Measurements from ENCODE around the gene PIGU. TPM values are rescaled to one million over a fixed set of nuclear protein-coding genes. Genes with fewer than 3 reads are reported as not detected.
"Not testable (repeated sequence)": the region's sequence is repeated elsewhere in the genome, so short reads cannot be mapped to it uniquely, and the experiment has no call there.

The PIGU gene
- total RNA-seq, 2 experiments from 2014 or later = 19.1 to 21.2 TPM

- POLR2A ChIA-PET = no interaction called here
- Mint-ChIP-seq H3K9me3 (ENCODE audit: insufficient read depth) (no peaks in the 10 kb centered on the region), H3K27ac (no peak overlapping the region), H3K4me3 (no peak overlapping the region), H3K27me3 (ENCODE audit: low read depth) (no peaks in the 10 kb centered on the region), H3K4me1 (ENCODE audit: low read depth) (no peaks in the 10 kb centered on the region), H3K36me3 (ENCODE audit: low read depth) (peaks cover 14% of the 10 kb centered on the region)
- CTCF ChIA-PET = no interaction called here
- DNase-seq = no peak
- ATAC-seq = no peak
Observed at GRCh38 chr20:34629904-34630303, 47.0 kb downstream of the PIGU start.

- no peak overlapping the region for H3K27ac Mint-ChIP-seq
- ATAC-seq (no peak), DNase-seq (no peak)
- POLR2A ChIA-PET = no interaction called here
- H3K4me1 Mint-ChIP-seq (ENCODE audit: low read depth) = no peaks in the 10 kb centered on the region
- H3K4me3 Mint-ChIP-seq = no peak overlapping the region
- H3K27me3 Mint-ChIP-seq (ENCODE audit: low read depth) = no peaks in the 10 kb centered on the region
- H3K36me3 Mint-ChIP-seq (ENCODE audit: low read depth) = peaks cover 16% of the 10 kb centered on the region
- H3K9me3 Mint-ChIP-seq (ENCODE audit: insufficient read depth) = no peaks in the 10 kb centered on the region
- CTCF ChIA-PET = no interaction called here
Observed at GRCh38 chr20:34629342-34629741, 47.5 kb downstream of the PIGU start.

- H3K4me3 Mint-ChIP-seq = no peak overlapping the region
- DNase-seq (no peak), ATAC-seq (no peak)
- POLR2A ChIA-PET = no interaction called here
- H3K4me1 Mint-ChIP-seq (ENCODE audit: low read depth) = peaks cover 1% of the 10 kb centered on the region
- H3K27ac Mint-ChIP-seq = no peak overlapping the region
- H3K27me3 Mint-ChIP-seq (ENCODE audit: low read depth) = no peaks in the 10 kb centered on the region
- no peaks in the 10 kb centered on the region for H3K9me3 Mint-ChIP-seq (ENCODE audit: insufficient read depth)
- CTCF ChIA-PET = interaction anchor here (0.7 kb wide), 1 partner anchor 26 kb away, joined by 3 read pairs; no protein-coding TSS in a partner anchor
- H3K36me3 Mint-ChIP-seq (ENCODE audit: low read depth) = peaks cover 16% of the 10 kb centered on the region
Observed at GRCh38 chr20:34628026-34628425, 48.9 kb downstream of the PIGU start.

GRCh38 chr20:34627458-34627857, 49.4 kb downstream of the PIGU start:
- Mint-ChIP-seq H3K36me3 (ENCODE audit: low read depth) (peaks cover 17% of the 10 kb centered on the region), H3K27ac (no peak overlapping the region), H3K4me3 (no peak overlapping the region), H3K4me1 (ENCODE audit: low read depth) (peaks cover 3% of the 10 kb centered on the region), H3K9me3 (ENCODE audit: insufficient read depth) (no peaks in the 10 kb centered on the region), H3K27me3 (ENCODE audit: low read depth) (no peaks in the 10 kb centered on the region)
- ATAC-seq (no peak), DNase-seq (no peak)
- CTCF ChIA-PET = no interaction called here
- POLR2A ChIA-PET = no interaction called here

GRCh38 chr20:34626992-34627391, 49.9 kb downstream of the PIGU start:
- Mint-ChIP-seq H3K4me1 (ENCODE audit: low read depth) (peaks cover 3% of the 10 kb centered on the region), H3K27me3 (ENCODE audit: low read depth) (no peaks in the 10 kb centered on the region), H3K27ac (no peak overlapping the region), H3K4me3 (no peak overlapping the region), H3K9me3 (ENCODE audit: insufficient read depth) (no peaks in the 10 kb centered on the region), H3K36me3 (ENCODE audit: low read depth) (peaks cover 17% of the 10 kb centered on the region)
- ChIA-PET CTCF (no interaction called here), POLR2A (no interaction called here)
- DNase-seq = no peak
- ATAC-seq = no peak

GRCh38 chr20:34624629-34625028, 52.3 kb downstream of the PIGU start:
- no peaks in the 10 kb centered on the region for H3K9me3 Mint-ChIP-seq (ENCODE audit: insufficient read depth)
- POLR2A ChIA-PET = no interaction called here
- no peaks in the 10 kb centered on the region for H3K27me3 Mint-ChIP-seq (ENCODE audit: low read depth)
- ATAC-seq = no peak
- CTCF ChIA-PET = no interaction called here
- H3K4me1 Mint-ChIP-seq (ENCODE audit: low read depth) = peaks cover 3% of the 10 kb centered on the region
- H3K4me3 Mint-ChIP-seq = no peak overlapping the region
- peaks cover 28% of the 10 kb centered on the region for H3K36me3 Mint-ChIP-seq (ENCODE audit: low read depth)
- no peak overlapping the region for H3K27ac Mint-ChIP-seq
- DNase-seq = no peak

GRCh38 chr20:34622821-34623451, 54.0 kb downstream of the PIGU start:
- H3K9me3 Mint-ChIP-seq (ENCODE audit: insufficient read depth) = no peaks in the 10 kb centered on the region
- ATAC-seq (no peak), DNase-seq (no peak)
- CTCF ChIA-PET = interaction anchor here (0.6 kb wide), 1 partner anchor 417 kb away, joined by 3 read pairs; no protein-coding TSS in a partner anchor
- H3K36me3 Mint-ChIP-seq (ENCODE audit: low read depth) = peaks cover 23% of the 10 kb centered on the region
- no peaks in the 10 kb centered on the region for H3K27me3 Mint-ChIP-seq (ENCODE audit: low read depth)
- H3K4me1 Mint-ChIP-seq (ENCODE audit: low read depth) = peaks cover 3% of the 10 kb centered on the region
- POLR2A ChIA-PET = no interaction called here
- no peak overlapping the region for H3K27ac Mint-ChIP-seq
- H3K4me3 Mint-ChIP-seq = no peak overlapping the region

DNA sequence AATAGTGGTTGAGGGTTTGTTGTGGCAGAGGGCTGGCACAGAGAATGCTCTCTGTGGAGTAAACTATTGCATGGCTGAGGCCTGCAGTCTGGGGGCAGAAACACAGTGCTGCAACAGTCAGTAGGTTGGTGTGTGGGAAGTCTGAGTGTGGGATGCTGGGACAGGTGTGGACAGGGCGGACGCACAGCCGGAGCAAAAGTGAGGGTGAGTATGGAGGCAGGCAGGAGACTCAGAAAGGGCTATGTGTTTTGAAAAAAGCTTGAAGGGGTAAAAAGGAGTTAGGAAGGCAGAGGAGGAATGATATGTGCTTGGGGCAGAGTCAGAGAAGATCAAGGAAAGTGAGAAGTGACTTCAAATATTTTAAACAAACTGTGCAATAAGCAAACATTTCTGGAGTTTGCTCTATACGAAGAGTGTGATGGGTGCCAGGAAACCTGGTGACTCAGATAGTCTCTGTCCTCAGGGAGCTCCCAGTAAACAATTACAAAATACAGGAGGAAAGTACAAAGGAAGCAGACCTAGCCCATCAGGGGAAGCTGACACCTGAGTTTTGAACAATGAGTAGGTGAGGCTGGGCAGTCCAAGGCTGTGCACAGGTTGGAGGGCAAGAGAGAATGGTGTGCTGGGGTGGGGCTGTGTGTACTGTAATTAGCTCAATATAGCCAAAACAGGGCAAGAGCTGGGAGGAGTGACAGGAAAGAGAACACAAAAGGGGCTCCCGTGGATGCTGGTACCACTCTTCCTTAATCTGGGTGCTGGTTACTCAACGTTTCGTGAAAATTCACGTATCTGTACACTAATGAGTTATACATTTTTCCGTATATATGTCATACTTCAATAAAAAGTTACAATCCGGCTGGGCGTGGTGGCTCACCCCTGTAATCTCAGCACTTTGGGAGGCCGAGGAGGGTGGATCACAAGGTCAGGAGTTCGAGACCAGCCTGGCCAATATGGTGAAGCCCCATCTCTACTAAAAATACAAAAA, 55.2 kb downstream of the PIGU start:
- Mint-ChIP-seq H3K4me1 (ENCODE audit: low read depth) (peaks cover 3% of the 10 kb centered on the region), H3K4me3 (no peak overlapping the region), H3K36me3 (ENCODE audit: low read depth) (peaks cover 29% of the 10 kb centered on the region), H3K27ac (no peak overlapping the region), H3K27me3 (ENCODE audit: low read depth) (no peaks in the 10 kb centered on the region), H3K9me3 (ENCODE audit: insufficient read depth) (no peaks in the 10 kb centered on the region)
- POLR2A ChIA-PET = interaction anchor here (0.9 kb wide), 1 partner anchor 22 kb away, joined by 3 read pairs; no protein-coding TSS in a partner anchor
- CTCF ChIA-PET = no interaction called here
- no peak for DNase-seq
- no peak for ATAC-seq

DNA sequence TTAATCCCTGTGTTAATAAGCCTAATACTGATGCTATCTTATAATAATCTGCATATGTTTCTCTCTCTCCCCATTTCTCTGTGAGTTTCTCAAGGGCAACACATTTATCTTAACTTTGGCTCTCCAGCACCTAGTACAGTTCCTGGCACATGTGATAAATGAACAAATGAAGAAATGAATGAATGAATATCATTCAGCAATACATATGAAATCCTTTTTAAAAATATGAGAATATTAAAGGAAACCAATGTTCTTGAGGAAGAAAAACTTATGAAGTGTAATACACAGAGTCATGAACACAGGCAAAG, 55.9 kb downstream of the PIGU start:
- Mint-ChIP-seq H3K27ac (no peak overlapping the region), H3K9me3 (ENCODE audit: insufficient read depth) (no peaks in the 10 kb centered on the region), H3K4me3 (no peak overlapping the region), H3K27me3 (ENCODE audit: low read depth) (no peaks in the 10 kb centered on the region), H3K4me1 (ENCODE audit: low read depth) (peaks cover 3% of the 10 kb centered on the region), H3K36me3 (ENCODE audit: low read depth) (peaks cover 29% of the 10 kb centered on the region)
- no peak for DNase-seq
- ATAC-seq = no peak
- ChIA-PET POLR2A (no interaction called here), CTCF (no interaction called here)

DNA sequence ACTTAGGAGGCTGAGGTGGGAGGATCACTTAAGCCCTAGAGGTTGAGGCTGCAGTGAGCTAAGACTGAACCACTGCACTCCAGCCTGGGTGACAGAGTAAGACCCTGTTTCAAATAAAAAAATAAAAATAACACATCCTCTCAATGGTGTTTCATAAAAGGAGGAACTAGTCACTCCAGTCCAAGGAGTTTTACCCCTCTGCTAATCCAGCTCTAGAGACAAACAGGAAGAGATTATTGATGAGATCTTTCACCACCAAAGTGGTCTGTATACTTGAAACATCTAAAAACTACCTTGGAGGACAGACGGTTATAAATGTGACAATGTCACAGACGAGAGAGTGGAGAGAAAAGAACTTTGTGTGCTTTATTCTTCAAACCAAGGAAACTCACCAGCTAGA, 58.2 kb downstream of the PIGU start:
- ATAC-seq (no peak), DNase-seq (no peak)
- CTCF ChIA-PET = interaction anchor here (1.0 to 1.4 kb wide), 3 partner anchors 24 to 151 kb away, joined by 3 read pairs; no protein-coding TSS in a partner anchor
- Mint-ChIP-seq H3K9me3 (ENCODE audit: insufficient read depth) (no peaks in the 10 kb centered on the region), H3K4me1 (ENCODE audit: low read depth) (peaks cover 3% of the 10 kb centered on the region), H3K4me3 (no peak overlapping the region), H3K27ac (no peak overlapping the region), H3K27me3 (ENCODE audit: low read depth) (no peaks in the 10 kb centered on the region), H3K36me3 (ENCODE audit: low read depth) (peaks cover 29% of the 10 kb centered on the region)
- POLR2A ChIA-PET = interaction anchor here (0.5 kb wide), 1 partner anchor 46 kb away, joined by 4 read pairs; no protein-coding TSS in a partner anchor

DNA sequence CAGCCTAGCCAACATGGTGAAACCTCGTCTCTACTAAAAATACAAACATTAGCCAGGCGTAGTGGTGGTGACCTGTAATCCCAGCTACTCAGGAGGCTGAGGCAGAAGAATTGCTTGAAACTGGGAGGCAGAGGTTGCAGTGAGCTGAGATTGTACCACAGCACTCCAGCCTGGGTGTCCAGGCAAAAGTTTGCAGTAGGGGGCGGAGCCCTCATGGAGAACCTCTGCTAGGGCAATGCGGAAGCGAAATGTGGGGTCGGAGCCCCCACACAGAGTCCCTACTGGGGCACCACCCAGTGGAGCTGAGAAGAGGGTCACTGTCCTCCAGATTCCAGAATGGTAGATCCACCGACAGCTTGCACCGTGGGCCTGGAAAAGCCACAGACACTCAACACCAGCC, 60.0 kb downstream of the PIGU start:
- H3K27ac Mint-ChIP-seq; CTCF ChIA-PET; H3K9me3 Mint-ChIP-seq (ENCODE audit: insufficient read depth); H3K4me1 Mint-ChIP-seq (ENCODE audit: low read depth); ATAC-seq; DNase-seq; H3K4me3 Mint-ChIP-seq; H3K27me3 Mint-ChIP-seq (ENCODE audit: low read depth); POLR2A ChIA-PET: not testable (repeated sequence)
- H3K36me3 Mint-ChIP-seq (ENCODE audit: low read depth) = peaks cover 30% of the 10 kb centered on the region

- H3K27ac Mint-ChIP-seq = no peak overlapping the region
- H3K36me3 Mint-ChIP-seq (ENCODE audit: low read depth) = peaks cover 20% of the 10 kb centered on the region
Observed at GRCh38 chr20:34615477-34615876, 61.4 kb downstream of the PIGU start.

More at GRCh38 chr20:34615477-34615876, 61.4 kb downstream of the PIGU start:
- Mint-ChIP-seq H3K4me3 (no peak overlapping the region), H3K4me1 (ENCODE audit: low read depth) (no peaks in the 10 kb centered on the region), H3K27me3 (ENCODE audit: low read depth) (no peaks in the 10 kb centered on the region), H3K9me3 (ENCODE audit: insufficient read depth) (no peaks in the 10 kb centered on the region)
- ChIA-PET POLR2A (no interaction called here), CTCF (no interaction called here)
- DNase-seq (no peak), ATAC-seq (no peak)
